Stimulated activated CD8-positive, alpha-beta memory T cell treated with anti-CD3 and anti-CD28 coated beads, Interleukin-2, amount 100 ng/mL, for 48 hours (primary cell): Measurements from ENCODE around the gene VPS54.
"Not testable (repeated sequence)": the region's sequence is repeated elsewhere in the genome, so short reads cannot be mapped to it uniquely, and the experiment has no call there.

Experiments used
- DNase-seq, 2 donors: peaks; one replicate each; pipeline ENCODE4 v3.0.0-alpha.2; 2020; ENCODE audit warnings: low read depth in 2 of 2

Gene VPS54

GRCh38 chr2:64024259-64024949 lies 5.2 kb upstream of the VPS54 start:
- DNase-seq: no peak

GRCh38 chr2:64023485-64024258 lies 4.4 kb upstream of the VPS54 start:
- no peak for DNase-seq

GRCh38 chr2:64021578-64021977 lies 2.4 kb upstream of the VPS54 start:
- no peak for DNase-seq

GRCh38 chr2:64019975-64020528 lies 824 bp upstream of the VPS54 start:
- no peak for DNase-seq

- DNase-seq: peak in 1 of 2 donors; percentile 28
These were observed 536 bp downstream of the VPS54 start for GRCh38 chr2:64018701-64019082.

- DNase-seq: no peak
These were observed 1.2 kb downstream of the VPS54 start for GRCh38 chr2:64017811-64018700.

GRCh38 chr2:64015898-64016297 lies 3.3 kb downstream of the VPS54 start:
- DNase-seq: no peak

- DNase-seq: no peak
These were observed 3.8 kb downstream of the VPS54 start for GRCh38 chr2:64015391-64015790.

- DNase-seq: no peak
These were observed 4.6 kb downstream of the VPS54 start for GRCh38 chr2:64014628-64015027.

- no peak for DNase-seq
These were observed 6.2 kb downstream of the VPS54 start for GRCh38 chr2:64013053-64013452.

GRCh38 chr2:64012115-64012514 lies 7.1 kb downstream of the VPS54 start:
- no peak for DNase-seq

GRCh38 chr2:64008434-64009009 lies 10.7 kb downstream of the VPS54 start:
- DNase-seq: no peak

GRCh38 chr2:64007924-64008323 lies 11.3 kb downstream of the VPS54 start:
- DNase-seq: no peak

- DNase-seq: no peak
These were observed 13.4 kb downstream of the VPS54 start for GRCh38 chr2:64005707-64006356.

GRCh38 chr2:64003239-64003638 lies 16.0 kb downstream of the VPS54 start:
- no peak for DNase-seq

GRCh38 chr2:64001382-64002101 lies 17.7 kb downstream of the VPS54 start:
- DNase-seq: no peak

GRCh38 chr2:64000630-64001381 lies 18.4 kb downstream of the VPS54 start:
- no peak for DNase-seq

- no peak for DNase-seq
These were observed 20.2 kb downstream of the VPS54 start for GRCh38 chr2:63999049-63999448.

- not testable (repeated sequence) for DNase-seq
These were observed 22.5 kb downstream of the VPS54 start for GRCh38 chr2:63996582-63997198.
